Left lung (tissue), 10 donors: ENCODE results near the gene PIP5K1B. TPM values are rescaled to one million over a fixed set of nuclear protein-coding genes. Genes with fewer than 3 reads are reported as not detected.

Source experiments
- ATAC-seq: fragments of 200-7000 bp; cut with Tn5 transposase; one replicate; pipeline ENCODE4 v1.9.1; 2020; ENCODE audit warnings: moderate library complexity
- DNase-seq, 4 donors: peaks; one replicate each; pipeline ENCODE4 v3.0.0-alpha.2; 2013 to 2020
- H3K27ac ChIP-seq, 2 donors: fragments of 200-600 bp; sonication (generic) in 1 of 2; one replicate each; pipeline versions ENCODE4 v1.5.0 to v1.8.0; 2020 to 2021
- H3K27me3 ChIP-seq, 2 donors: fragments of 200-600 bp; sonication (generic) in 1 of 2; one replicate each; pipeline versions ENCODE4 v1.5.0 to v1.8.0; 2020 to 2021
- H3K36me3 ChIP-seq, 2 donors: fragments of 200-600 bp; sonication (generic) in 1 of 2; one replicate each; pipeline versions ENCODE4 v1.5.0 to v1.8.0; 2020 to 2021
- H3K4me1 ChIP-seq, 2 donors: fragments of 200-600 bp; one replicate each; pipeline ENCODE4 v1.8.0; 2021
- H3K4me3 ChIP-seq, 2 donors: fragments of 200-600 bp; sonication (generic) in 1 of 2; one replicate each; pipeline versions ENCODE4 v1.5.0 to v1.8.0; 2020 to 2021; ENCODE audit warnings: mild to moderate bottlenecking in 1 of 2
- H3K9me3 ChIP-seq, 2 donors: fragments of 200-600 bp; sonication (generic) in 1 of 2; one replicate each; pipeline versions ENCODE4 v1.5.0 to v1.8.0; 2020 to 2021
- intact Hi-C, 2 donors: fragments of 100-400 bp; cut with DNase I; formaldehyde crosslinking; loops; one replicate each; pipeline versions ENCODE4 v1.11.2 to v1.14.2; 2022
- polyA plus RNA-seq, 6 donors: library from polyadenylated mRNA; unstranded; fragments of 120-200 nt; gene quantifications; one replicate each; pipeline ENCODE4 v1.2.1, GENCODE V29; 2013; ENCODE audit not compliant: insufficient read length in 6 of 6
- total RNA-seq, 2 donors: library from RNA; stranded (reverse); fragmentation: NEBNext Ultra II Directional; extraction: Animal tissue kit (Norgen Biotek cat#: 25700); gene quantifications; one replicate each; pipeline ENCODE4 v1.2.1, GENCODE V29; 2021
- TF ChIP-seq, protein P1 (sequence below), 2 donors: fragments of 200-600 bp; sonication (generic) in 1 of 2; IDR thresholded peaks; one replicate each; pipeline versions ENCODE4 v1.5.0 to v1.8.0; 2021; ENCODE audit warnings: antibody characterized with exemption in 2 of 2
- donor health status: DM: no; HTN: yes; CAD: no.
- donor health status: DM: no; HTN: no; CAD: no.

Gene PIP5K1B
- total and polyA plus RNA-seq, 8 donors, result 3.1 to 31.0 (median 4.2) TPM

- Histone ChIP-seq H3K27me3 (no peaks in the 10 kb centered on the region), H3K36me3 (no peaks in the 10 kb centered on the region), H3K4me3 (no peak overlapping the region), H3K4me1 (peaks cover 0 to 24% of the 10 kb centered on the region in 2 donors), H3K27ac (no peak overlapping the region), H3K9me3 (no peaks in the 10 kb centered on the region)
- no peak for ATAC-seq
- intact Hi-C loops, result no loop called here
- DNase-seq, result no peak
- TF ChIP-seq, protein P1, sequence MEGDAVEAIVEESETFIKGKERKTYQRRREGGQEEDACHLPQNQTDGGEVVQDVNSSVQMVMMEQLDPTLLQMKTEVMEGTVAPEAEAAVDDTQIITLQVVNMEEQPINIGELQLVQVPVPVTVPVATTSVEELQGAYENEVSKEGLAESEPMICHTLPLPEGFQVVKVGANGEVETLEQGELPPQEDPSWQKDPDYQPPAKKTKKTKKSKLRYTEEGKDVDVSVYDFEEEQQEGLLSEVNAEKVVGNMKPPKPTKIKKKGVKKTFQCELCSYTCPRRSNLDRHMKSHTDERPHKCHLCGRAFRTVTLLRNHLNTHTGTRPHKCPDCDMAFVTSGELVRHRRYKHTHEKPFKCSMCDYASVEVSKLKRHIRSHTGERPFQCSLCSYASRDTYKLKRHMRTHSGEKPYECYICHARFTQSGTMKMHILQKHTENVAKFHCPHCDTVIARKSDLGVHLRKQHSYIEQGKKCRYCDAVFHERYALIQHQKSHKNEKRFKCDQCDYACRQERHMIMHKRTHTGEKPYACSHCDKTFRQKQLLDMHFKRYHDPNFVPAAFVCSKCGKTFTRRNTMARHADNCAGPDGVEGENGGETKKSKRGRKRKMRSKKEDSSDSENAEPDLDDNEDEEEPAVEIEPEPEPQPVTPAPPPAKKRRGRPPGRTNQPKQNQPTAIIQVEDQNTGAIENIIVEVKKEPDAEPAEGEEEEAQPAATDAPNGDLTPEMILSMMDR (IDR thresholded peaks at IDR 0.05), result no peak
Measured at GRCh38 chr9:68847765-68848164, 142.7 kb downstream of the PIP5K1B start.

DNA sequence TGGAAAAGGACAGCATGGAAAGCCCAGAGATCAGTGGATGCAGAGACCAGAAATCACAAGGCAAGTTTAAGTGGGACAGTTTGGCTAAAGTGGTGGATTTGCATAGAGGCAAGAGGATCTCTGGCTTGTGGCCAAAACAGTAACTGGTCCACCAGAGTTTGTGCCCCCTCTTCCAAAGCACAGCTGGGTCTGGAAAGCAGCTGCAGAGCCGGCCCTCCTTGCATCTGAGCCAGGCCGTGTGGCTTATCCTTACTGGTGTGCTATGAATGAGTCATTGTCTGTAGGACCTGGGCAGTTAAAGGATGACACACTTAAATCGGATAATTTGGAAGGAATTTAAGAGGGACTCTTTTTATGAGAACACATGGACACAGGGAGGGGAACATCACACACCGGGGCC lies 146.6 kb downstream of the PIP5K1B start:
- H3K27me3 ChIP-seq, result no peaks in the 10 kb centered on the region
- TF ChIP-seq, protein P1 (IDR thresholded peaks at IDR 0.05), result no peak
- intact Hi-C loops, result no loop called here
- no peaks in the 10 kb centered on the region for H3K36me3 ChIP-seq
- H3K4me1 ChIP-seq, result no peaks in the 10 kb centered on the region
- DNase-seq (no peak), ATAC-seq (no peak)
- no peaks in the 10 kb centered on the region for H3K9me3 ChIP-seq
- no peak overlapping the region for H3K4me3 ChIP-seq
- H3K27ac ChIP-seq, result no peak overlapping the region

DNA sequence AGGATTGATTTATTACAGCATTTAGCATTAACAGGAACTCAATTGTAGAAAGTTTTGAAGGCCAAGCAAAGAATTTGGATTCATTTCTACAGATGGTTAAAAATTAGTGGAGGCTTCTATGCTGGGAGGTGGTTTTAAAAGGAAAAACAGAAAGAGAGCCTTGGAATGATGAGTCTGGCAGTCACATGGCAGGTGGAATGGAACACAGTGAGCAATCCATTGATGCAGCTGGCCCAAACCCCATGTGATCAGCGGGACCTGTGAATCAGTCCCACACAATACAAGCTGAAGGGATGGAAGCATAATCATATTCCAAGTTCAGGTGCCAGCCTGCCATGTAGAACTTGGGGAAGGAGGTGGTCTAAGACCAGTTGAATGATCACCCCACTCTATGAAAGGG lies 147.9 kb downstream of the PIP5K1B start:
- no peaks in the 10 kb centered on the region for H3K36me3 ChIP-seq
- H3K4me3 ChIP-seq, result no peak overlapping the region
- no peak overlapping the region for H3K27ac ChIP-seq
- intact Hi-C loops, result no loop called here
- ATAC-seq (no peak), DNase-seq (no peak)
- TF ChIP-seq, protein P1 (IDR thresholded peaks at IDR 0.05), result no peak
- H3K27me3 ChIP-seq, result no peaks in the 10 kb centered on the region
- H3K9me3 ChIP-seq, result no peaks in the 10 kb centered on the region
- no peaks in the 10 kb centered on the region for H3K4me1 ChIP-seq

GRCh38 chr9:68859347-68859746 lies 154.3 kb downstream of the PIP5K1B start:
- TF ChIP-seq, protein P1 (IDR thresholded peaks at IDR 0.05), result no peak
- Histone ChIP-seq H3K36me3 (no peaks in the 10 kb centered on the region), H3K9me3 (no peaks in the 10 kb centered on the region), H3K27ac (no peak overlapping the region), H3K4me1 (no peaks in the 10 kb centered on the region), H3K4me3 (no peak overlapping the region), H3K27me3 (no peaks in the 10 kb centered on the region)
- DNase-seq (no peak), ATAC-seq (no peak)
- intact Hi-C loops, result no loop called here

DNA sequence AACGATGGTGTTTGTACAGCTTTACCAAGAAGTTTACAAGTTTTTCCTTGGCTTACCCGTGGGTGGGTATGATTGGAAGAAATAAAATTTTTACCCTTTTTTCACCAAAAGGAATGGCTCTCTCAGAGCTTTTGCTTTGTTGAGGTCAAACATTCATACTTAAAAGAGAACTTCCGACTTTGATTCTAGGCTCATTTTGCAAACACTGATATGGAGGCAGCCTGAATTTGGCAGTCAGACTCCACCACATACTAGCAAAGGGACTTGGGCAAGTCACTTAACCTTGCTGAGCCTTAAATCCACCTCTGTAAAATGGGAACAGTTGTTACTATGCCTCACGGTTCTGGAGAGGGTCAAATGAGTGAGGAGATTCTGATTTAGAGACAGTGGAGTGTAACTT lies 155.4 kb downstream of the PIP5K1B start:
- ATAC-seq (no peak), DNase-seq (no peak)
- H3K9me3 ChIP-seq, result no peaks in the 10 kb centered on the region
- no peaks in the 10 kb centered on the region for H3K36me3 ChIP-seq
- TF ChIP-seq, protein P1 (IDR thresholded peaks at IDR 0.05), result no peak
- H3K27me3 ChIP-seq, result no peaks in the 10 kb centered on the region
- H3K4me3 ChIP-seq, result no peak overlapping the region
- no peaks in the 10 kb centered on the region for H3K4me1 ChIP-seq
- intact Hi-C loops, result no loop called here
- no peak overlapping the region for H3K27ac ChIP-seq
